IPS DF 19.7 (cell line): ENCODE results near the gene PRRT4.
A peak's percentile ranks its signal among the peaks of the same experiment; 100 is the strongest.

Experiments
- DNase-seq: peaks from one replicate; pipeline ENCODE4 v3.0.0-alpha.2; 2013; ENCODE audit warnings: low read depth, low spot score

The PRRT4 gene

DNA sequence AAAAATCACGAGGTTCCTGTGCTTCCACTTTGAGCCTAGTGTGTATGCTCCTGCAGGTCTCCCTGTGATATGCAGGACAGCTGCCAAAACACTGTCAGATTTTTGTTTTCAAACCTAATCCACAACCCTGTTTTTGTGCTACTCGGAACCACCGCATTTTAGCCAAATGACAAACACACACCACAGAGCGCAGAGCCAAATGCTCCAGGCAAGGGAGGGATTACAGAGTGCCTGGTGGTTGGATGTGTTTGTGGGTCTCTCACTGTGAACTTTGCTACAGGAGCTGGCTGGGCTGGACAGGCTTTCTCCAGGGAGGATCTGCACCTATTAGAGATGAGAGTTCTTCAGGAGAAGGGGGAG, 12.0 kb downstream of the PRRT4 start:
- DNase-seq = no peak

DNA sequence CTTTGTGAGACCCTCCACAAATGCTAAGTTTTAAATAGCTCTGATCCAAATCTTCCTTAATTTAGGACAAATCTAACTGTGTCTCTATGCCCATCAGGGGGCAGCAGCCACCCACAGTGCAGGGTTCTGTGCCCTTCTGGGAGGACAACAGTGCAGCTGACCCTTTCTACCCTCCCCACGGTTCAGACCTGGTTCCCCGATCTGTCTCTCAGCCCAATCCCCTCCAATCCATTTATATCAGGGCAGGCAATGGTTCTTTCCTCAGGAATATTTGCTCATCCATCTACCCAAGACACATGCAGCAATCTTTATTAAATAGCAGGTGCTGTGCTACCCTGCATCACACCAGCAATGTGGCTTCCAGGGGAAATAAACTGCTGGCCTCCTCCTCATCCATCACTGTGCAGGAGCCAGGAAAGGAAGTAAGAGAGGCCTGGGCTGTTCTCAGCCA, 13.8 kb downstream of the PRRT4 start:
- no peak for DNase-seq

DNA sequence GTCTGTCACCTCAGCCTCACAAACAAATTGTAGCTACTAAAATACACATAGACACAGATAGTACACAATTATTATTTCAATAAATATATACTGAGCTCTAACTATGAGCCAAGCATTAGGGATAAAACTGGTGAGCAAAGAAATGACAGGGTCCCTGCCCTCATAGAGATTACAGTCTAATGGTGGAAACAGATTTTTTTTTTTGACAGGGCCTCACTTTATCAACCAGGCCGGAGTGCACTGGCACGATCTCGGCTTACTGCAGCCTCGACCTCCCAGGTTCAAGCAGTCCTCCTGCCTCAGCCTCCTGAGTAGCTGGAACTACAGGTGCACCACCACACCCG, 17.1 kb downstream of the PRRT4 start:
- no peak for DNase-seq

DNA sequence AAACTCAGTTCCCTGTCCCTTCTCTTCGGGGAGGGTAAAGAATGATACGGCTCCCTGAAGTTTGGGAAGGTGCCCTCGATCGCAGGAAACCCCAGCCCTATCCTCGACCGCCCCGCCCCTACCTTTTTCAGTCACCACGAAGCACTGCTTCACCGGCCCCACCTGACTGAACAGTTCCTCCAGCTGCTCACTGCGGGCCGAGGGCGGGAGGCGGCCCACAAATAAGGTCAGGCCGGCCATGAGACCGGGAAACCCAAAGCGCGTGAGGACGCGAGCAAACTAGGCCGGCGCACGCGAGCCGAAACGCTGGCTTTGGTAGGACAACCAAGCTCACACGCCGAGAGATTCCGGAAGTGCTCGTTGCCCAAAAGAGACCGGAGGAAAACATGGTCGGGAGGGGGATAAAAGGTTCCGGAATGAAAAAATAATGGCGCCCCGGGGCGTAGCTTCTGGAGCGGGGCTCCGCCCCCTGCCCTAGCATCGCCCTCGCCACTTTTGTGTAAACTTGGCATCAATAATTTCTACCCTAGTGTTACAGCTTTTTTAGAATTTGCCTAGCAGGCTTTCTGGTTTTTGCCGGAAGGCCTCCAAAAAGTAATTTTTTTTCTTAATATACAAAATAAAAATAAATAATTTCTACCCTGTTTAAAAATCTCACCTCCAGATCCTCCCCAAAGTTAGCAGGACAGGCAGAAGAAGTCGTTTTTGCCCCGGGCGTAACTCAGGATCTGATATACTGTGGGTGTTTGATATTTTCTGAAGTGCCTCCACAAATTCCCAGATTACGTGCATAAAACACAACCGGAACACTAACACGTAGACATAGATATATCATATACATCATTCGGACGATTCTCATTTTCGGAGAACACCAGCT, 17.7 kb downstream of the PRRT4 start, which contains the start of gene RBM28:
RBM28 (minus strand) TSS at position 355 of the 877 bp plus-strand sequence; CDS start at position 240, 115 bp downstream.
- DNase-seq = peak; percentile 56

DNA sequence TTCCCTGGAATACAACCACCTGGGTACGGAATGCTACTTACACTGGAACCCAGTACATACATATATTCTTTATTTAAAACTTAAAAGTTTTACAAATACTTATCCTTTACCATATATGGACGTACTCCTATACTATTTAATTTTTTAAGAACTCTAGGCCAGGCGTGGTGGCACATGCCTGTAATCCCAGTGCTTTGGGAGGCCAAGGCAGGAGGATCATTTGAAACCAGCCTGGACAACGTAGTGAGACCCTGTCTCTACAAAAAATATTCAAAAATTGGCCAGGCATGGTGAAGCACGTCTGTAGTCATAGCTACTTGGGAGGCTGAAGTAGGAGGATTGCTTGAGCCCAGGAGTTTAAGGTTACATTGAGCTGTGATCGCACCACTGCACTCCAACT, 19.8 kb downstream of the PRRT4 start:
- no peak for DNase-seq

DNA sequence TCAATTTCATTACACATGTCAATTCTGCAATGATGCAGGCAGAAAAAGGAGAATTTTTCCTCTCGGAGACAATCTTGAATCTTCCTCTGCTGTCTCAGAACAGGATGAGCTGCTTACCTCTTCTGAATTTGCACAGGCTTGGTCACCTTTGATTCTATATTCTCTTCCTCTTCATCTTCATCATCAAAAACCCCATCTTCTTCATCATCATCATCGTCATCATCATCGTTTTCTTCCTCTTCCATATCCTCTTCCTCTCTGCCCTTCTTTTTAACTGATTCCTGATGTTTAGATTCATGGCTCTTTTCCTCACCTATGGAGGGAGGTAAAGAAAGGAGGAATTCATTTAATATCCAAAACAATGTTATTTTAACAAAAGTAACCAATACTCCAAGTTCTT, 25.8 kb downstream of the PRRT4 start:
- DNase-seq = no peak

DNA sequence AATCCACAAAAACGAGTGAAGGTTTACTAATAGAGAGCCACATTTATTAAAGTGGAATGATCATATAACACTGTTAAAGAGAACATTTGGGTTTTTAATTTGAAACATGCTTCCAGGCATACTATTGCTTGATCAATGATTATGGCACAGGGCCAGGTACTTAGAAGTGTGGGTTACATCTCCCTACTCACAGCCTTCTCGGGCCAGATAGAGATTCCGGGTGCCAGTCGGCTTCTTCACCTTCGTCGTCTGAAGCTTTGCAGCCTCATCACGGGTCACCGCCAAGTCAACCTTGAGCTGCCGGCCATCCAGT, 37.2 kb downstream of the PRRT4 start:
- no peak for DNase-seq

DNA sequence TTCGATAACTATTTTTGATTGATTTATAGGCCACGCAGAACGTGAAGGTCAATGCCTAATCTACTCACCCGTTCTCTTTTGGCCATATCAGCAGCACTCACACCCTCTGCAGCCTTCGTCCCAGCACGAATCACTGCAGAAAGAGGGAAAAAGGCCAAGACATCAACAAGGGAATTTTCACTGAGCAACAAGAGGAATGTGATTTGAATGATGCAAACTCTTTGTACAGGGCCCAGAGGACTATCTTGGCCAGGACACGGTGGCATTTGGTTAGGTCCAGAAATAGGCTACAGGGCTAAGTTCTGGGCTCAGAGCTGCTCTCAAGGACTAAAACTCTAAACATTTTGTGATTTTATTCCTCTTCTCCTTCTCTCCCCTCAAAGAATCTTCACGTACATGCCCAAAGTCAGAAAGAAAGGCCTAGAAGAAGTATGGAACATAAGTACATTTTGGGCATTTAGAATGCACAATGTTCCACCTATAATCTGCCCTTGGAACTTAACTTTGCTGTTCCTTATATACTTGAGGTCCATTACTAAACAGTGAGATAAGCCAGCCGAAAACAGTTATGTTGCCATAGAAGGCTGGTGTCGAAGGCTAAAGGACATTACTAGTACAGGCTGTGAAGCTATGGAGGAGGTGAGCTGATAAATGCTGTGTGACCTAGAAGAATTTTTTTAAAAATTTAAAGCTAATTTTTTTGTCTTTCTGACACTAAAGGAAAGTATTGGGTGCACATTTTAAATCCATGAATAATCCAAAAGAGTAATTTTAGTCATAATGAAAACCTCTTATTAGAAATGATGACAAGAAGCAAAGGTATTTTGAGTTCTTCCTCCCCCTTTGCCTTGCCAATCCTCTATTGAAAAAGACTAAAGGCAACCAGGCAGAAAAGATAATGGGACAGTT, 37.8 kb downstream of the PRRT4 start:
- DNase-seq = no peak

DNA sequence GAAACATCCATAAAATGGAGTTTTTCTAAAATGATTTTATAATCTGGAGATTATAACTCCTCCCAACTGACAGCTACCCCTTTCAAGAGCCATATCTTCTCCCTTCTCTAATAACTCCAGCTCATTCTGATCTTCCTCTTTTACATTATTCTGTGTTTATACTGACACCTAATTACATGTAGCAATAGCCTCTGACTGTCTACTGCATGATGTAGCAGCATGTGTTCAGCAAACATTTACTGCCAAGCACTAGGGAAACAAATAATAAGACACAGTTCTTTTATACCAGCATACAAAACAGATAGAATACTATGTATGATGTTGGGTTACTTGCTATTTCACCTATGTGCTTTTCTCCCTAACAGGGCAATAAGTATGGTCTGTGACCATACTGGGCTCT, 38.5 kb downstream of the PRRT4 start:
- no peak for DNase-seq

DNA sequence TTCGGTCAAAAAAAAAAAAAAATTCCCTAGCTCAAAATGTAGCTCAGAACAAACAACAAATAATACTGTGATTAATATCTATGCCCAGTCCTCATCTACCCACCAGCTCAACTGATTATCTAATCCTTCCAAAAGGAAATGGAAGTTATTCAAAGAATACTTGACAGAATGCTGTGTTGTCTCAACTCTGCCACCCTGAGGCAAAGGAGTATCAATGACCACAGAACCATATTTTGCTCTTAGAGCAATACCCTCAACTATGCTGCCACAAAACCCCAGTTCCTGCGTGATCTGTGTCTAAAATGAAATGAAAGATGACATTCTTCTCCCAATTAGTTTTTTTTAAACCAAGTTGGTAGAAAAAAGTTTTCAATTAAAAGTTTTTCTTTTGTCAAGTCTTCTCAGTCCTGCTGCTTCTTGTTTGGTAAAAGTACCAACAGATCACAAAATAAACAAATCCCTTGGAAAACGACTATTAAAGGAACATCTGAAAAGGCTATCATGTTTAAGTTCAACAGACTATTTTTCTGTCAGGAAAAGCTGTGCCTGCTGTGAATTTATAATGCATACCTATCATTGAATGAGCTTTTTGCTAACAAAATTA, 39.3 kb downstream of the PRRT4 start:
- no peak for DNase-seq

DNA sequence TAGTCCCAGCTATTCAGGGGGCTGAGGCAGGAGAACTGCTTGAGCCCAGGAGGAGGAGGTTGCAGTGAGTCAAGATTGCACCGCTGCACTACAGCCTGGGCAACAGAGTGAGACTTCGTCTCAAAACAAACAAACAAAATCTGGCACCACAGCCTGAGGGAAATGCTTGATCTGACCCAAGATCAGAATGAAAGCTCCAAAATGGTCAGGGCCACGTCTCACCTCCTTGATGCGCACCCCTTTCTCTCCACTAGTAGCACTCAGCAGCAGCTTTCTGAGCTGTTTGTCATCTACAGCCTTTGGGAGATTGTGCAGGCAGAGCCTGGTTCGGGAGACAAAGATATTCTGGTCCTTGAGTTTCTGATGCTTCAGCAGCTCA, 40.5 kb downstream of the PRRT4 start:
- no peak for DNase-seq

DNA sequence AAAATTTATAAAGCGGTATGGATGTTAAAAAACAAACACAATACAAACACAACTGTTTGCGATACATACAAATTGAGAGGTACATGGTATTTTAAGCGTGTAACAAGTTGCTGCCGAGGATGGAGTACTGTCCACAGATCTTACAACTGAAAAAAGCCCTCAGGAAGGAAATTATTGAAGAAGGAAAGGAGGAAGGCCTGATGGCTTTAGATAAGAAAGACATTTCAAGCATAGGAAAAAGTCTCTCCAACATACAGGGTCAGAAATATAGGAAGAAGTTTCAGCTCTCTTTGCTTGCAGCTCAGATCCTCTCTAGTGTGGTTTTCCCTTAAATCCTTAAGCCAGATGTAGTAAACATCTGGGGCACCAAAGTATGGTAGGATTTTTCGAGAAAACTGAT, 42.8 kb downstream of the PRRT4 start:
- DNase-seq = no peak

DNA sequence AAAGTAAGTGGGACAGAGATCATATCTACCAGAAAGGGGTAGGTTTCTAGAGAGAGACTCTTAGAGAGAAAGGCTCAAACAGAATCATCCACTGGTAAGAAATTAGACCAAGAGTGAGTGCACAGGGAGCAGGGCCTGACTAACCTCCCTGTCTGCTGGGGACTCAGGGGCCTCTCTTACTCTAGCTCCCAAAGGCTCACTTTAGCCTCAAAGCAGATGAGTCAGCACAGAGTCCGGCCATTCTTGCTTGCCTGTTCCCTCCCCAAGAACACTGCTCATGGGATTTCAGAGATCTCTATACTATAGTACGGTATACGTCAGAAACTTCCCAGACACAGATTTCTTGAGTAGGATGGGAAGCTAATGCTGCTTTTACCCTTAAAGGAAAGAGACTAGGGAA, 50.5 kb downstream of the PRRT4 start:
- no peak for DNase-seq

DNA sequence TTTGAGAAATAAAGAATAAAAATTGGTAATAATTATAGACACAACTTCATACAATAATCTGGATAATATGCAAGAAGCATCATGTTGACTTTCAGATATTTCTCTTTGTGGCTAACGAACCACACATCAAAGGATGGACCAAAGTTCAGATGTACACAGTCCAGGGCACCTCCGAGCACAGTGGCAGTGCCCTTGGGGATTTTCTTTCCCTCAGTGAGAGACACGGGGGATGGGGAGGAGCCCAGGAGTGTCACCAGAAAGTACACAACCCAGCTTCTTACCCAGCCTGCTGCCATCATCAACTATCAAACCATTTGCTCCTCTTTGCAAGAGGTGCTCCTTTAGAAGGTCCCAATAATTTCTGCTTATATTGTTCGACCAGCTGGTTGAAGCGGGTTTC, 51.0 kb downstream of the PRRT4 start:
- DNase-seq = no peak

DNA sequence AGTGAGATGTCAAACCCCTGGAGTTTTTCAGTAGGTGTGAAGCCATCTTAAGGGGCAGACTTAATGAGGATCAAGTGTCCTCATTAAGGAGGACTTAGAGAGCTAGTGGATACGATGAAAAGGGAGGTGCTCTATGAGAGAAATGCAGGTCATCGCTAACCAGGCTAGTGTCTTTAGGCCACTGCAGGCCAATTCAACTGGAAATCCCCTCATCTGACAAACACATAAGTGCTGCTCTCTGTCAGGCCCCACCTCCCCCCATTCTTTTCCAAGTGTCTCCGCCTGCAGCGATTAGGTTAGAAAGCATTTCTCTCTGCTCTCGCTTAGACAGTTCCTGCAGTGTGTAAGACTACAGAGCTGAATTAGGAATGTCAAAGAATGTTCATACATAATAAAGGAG, 51.5 kb downstream of the PRRT4 start:
- DNase-seq = no peak

DNA sequence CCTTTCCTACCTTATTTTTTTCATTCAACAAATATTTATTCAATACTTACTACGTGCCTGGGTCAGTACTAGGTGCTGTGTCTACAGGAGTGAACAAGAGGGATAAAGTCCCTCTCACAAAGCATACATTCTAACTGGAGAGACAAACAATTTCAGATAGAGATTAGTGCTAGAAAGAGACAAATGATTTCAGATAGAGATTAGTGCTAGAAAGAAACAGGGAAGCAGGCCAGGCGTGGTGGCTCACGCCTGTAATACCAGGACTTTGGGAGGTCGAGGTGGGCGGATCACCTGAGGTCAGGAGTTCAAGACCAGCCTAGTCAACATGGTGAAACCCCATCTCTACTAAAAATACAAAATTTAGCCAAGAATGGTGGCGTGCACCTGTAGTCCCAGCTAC, 52.4 kb downstream of the PRRT4 start:
- DNase-seq = no peak

DNA sequence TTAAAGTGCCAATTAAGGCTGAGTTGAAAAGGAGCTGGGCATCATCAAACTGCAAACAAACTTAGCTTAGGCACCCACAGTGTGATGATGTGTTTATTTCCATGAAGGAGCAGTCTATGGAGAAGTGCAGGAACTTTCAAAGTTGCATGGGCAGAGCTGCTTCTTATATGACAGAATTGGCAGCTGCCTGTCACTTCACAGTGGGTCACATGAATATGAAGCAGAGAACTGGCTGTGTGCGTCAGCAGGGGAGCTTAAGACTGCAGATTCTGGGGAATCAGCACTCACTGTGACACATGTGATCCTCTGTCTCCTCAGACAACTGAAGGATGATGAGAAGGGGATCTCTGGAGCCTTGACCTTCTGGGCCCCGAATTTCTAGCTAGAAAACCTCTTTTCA, 54.4 kb downstream of the PRRT4 start:
- no peak for DNase-seq

DNA sequence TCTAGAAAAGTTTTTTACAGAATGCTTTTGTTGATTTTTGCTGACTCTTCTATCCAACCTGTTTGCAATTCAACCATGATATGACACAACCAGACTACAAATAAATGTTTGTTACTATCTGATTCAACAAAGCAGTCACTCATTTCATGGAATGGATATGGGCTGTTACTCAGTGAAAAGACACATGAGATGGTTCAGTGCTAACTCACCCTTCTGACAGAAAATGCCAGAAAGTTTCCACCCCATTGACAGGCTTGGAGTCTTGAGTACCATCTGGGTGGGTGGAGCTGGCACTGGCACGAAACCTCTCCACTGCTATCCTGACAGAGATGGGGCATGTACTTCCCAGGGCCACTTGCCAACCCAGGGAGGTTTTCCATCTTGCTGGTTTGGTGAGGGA, 57.3 kb downstream of the PRRT4 start:
- no peak for DNase-seq

DNA sequence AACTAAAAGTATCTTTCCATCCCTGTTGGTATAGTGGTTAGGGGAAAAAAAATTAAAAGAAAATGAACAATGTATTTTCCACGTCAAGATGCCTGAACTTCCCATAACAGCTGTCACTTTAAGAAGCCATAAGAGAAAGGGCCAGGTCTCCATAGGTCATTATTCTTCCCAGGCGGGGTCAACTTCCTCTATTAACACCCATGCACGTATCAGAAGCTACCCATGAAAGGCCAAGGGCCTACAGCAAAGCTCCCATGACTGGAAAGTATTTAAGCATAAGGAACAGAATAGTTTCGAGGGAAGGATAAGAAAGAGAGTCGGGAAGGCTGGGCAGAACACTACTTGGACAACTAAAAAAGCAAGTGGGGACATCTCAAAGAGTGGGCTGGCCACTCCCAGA, 57.8 kb downstream of the PRRT4 start:
- no peak for DNase-seq

DNA sequence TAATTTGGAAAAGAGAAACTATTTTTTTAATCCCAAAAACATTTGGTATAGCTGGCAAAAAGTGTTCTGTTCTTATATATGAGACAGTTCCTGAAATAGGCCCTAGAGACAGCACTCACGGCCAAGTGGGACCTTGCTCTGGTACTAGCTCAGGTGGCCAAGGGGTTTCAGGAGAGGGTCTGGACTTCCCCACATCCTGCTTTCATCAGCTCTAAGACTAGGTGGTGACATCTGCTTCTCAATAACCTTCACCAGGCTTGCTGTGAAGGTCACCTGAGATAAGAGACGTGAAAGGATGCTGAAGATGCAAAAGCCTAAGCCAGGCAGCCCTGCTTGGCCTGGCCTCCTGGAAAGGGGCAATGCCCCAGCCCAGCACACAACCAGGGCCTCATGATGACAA, 58.4 kb downstream of the PRRT4 start:
- no peak for DNase-seq

DNA sequence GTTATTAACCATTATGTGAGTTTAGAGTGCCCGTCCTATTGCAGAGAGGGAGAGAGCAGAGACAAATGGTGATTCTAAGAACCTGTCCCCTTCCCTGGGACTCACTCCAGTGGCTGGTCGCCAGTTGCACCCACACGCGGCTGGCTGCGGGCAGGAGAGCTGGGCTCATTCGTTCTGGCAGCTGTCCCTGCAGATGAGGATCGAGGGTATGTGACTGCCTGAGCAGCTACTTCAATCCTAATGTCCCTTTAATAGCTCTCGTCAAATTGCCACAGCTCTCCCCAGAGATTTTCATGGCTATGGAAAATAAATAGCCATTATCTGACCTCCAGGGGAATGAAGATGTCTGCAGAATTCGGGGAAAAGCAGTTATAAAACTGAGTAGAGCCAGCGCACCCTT, 59.4 kb downstream of the PRRT4 start:
- DNase-seq = no peak
